ENCODE results near the gene TTC23L. TPM values are rescaled to one million over a fixed set of nuclear protein-coding genes. Genes with fewer than 3 reads are reported as not detected.
"Not testable (repeated sequence)": the region's sequence is repeated elsewhere in the genome, so short reads cannot be mapped to it uniquely, and the experiment has no call there.

Gene TTC23L
- total and polyA plus RNA-seq, 2 donors (not counting 1 experiment from before 2014, with no cell fraction given): 0.24 to 0.33 TPM

GRCh38 chr5:34916518-34916917 is 77.6 kb downstream of the TTC23L start:
- no peak for DNase-seq (ENCODE audit: low read depth in 2 of 2)
- H3K79me2 ChIP-seq (ENCODE audit: control insufficient read depth, insufficient read depth, low read length): peaks cover 65% of the 10 kb centered on the region
- H3K36me3 ChIP-seq (ENCODE audit: control insufficient read depth, insufficient read depth, low read length): peaks cover 5% of the 10 kb centered on the region
- peak overlapping the region; percentile 80 for H3K9ac ChIP-seq (ENCODE audit: insufficient read depth, low read length)
- no peaks in the 10 kb centered on the region for H3K9me3 ChIP-seq (ENCODE audit: control insufficient read depth, insufficient read depth, low read depth, low read length)
- TF ChIP-seq CTCF (conservative IDR thresholded peaks at IDR 0.05 in 1 of 2, IDR thresholded peaks at IDR 0.05 in 1 of 2; ENCODE audit: low read depth in 1 of 2, low read length in 2 of 2) (no peak), EZH2 (IDR thresholded peaks at IDR 0.05; ENCODE audit: low read length, missing control alignments) (no peak)
- peak overlapping the region; percentile 92 for H3K4me2 ChIP-seq (ENCODE audit: extremely low read depth, insufficient read depth, low read length)
- no peak overlapping the region for H2AFZ ChIP-seq (ENCODE audit: low read length)
- H3K27me3 ChIP-seq (ENCODE audit: control insufficient read depth, insufficient read depth, low read length): no peaks in the 10 kb centered on the region
- peak overlapping the region; percentile 75 for H3K27ac ChIP-seq (ENCODE audit: insufficient read depth, low read length)
- H4K20me1 ChIP-seq (ENCODE audit: control insufficient read depth, extremely low read depth, insufficient read depth, low read length): no peaks in the 10 kb centered on the region
- H3K4me1 ChIP-seq (ENCODE audit: control insufficient read depth, extremely low read depth, insufficient read depth, low read length): peaks cover 4% of the 10 kb centered on the region
- H3K4me3 ChIP-seq (replicated peaks in 1 of 4; ENCODE audit: control extremely low read depth in 1 of 4, insufficient read depth in 1 of 4, low read depth in 3 of 4, low read length in 4 of 4): peak overlapping the region; percentile 65 to 99 (median 95)

GRCh38 chr5:34918025-34918424 is 79.1 kb downstream of the TTC23L start:
- TF ChIP-seq CTCF (conservative IDR thresholded peaks at IDR 0.05 in 1 of 2, IDR thresholded peaks at IDR 0.05 in 1 of 2; ENCODE audit: low read depth in 1 of 2, low read length in 2 of 2): no peak
- no peak for TF ChIP-seq EZH2 (IDR thresholded peaks at IDR 0.05; ENCODE audit: low read length, missing control alignments)
- peak overlapping the region in 3 of 4 experiments; percentile 5 to 94 (median 23) for H3K4me3 ChIP-seq (replicated peaks in 1 of 4; ENCODE audit: control extremely low read depth in 1 of 4, insufficient read depth in 1 of 4, low read depth in 3 of 4, low read length in 4 of 4)
- no peak overlapping the region for H3K27ac ChIP-seq (ENCODE audit: insufficient read depth, low read length)
- no peak overlapping the region for H3K9ac ChIP-seq (ENCODE audit: insufficient read depth, low read length)
- H3K36me3 ChIP-seq (ENCODE audit: control insufficient read depth, insufficient read depth, low read length): peaks cover 2% of the 10 kb centered on the region
- H3K4me1 ChIP-seq (ENCODE audit: control insufficient read depth, extremely low read depth, insufficient read depth, low read length): peaks cover 7% of the 10 kb centered on the region
- H3K79me2 ChIP-seq (ENCODE audit: control insufficient read depth, insufficient read depth, low read length): peaks cover 59% of the 10 kb centered on the region
- peak overlapping the region; percentile 32 for H3K4me2 ChIP-seq (ENCODE audit: extremely low read depth, insufficient read depth, low read length)
- no peak overlapping the region for H2AFZ ChIP-seq (ENCODE audit: low read length)
- no peak for DNase-seq (ENCODE audit: low read depth in 2 of 2)
- H3K9me3 ChIP-seq (ENCODE audit: control insufficient read depth, insufficient read depth, low read depth, low read length): no peaks in the 10 kb centered on the region
- no peaks in the 10 kb centered on the region for H3K27me3 ChIP-seq (ENCODE audit: control insufficient read depth, insufficient read depth, low read length)
- H4K20me1 ChIP-seq (ENCODE audit: control insufficient read depth, extremely low read depth, insufficient read depth, low read length): no peaks in the 10 kb centered on the region

- Histone ChIP-seq H3K27me3 (ENCODE audit: control insufficient read depth, insufficient read depth, low read length) (no peaks in the 10 kb centered on the region), H3K4me3 (replicated peaks in 1 of 4; ENCODE audit: control extremely low read depth in 1 of 4, insufficient read depth in 1 of 4, low read depth in 3 of 4, low read length in 4 of 4) (no peak overlapping the region), H3K27ac (ENCODE audit: insufficient read depth, low read length) (no peak overlapping the region), H3K79me2 (ENCODE audit: control insufficient read depth, insufficient read depth, low read length) (peaks cover 52% of the 10 kb centered on the region), H3K4me1 (ENCODE audit: control insufficient read depth, extremely low read depth, insufficient read depth, low read length) (peaks cover 10% of the 10 kb centered on the region), H2AFZ (ENCODE audit: low read length) (no peak overlapping the region), H3K36me3 (ENCODE audit: control insufficient read depth, insufficient read depth, low read length) (peaks cover 4% of the 10 kb centered on the region), H4K20me1 (ENCODE audit: control insufficient read depth, extremely low read depth, insufficient read depth, low read length) (no peaks in the 10 kb centered on the region), H3K4me2 (ENCODE audit: extremely low read depth, insufficient read depth, low read length) (no peak overlapping the region), H3K9ac (ENCODE audit: insufficient read depth, low read length) (no peak overlapping the region), H3K9me3 (ENCODE audit: control insufficient read depth, insufficient read depth, low read depth, low read length) (no peaks in the 10 kb centered on the region)
- TF ChIP-seq EZH2 (IDR thresholded peaks at IDR 0.05; ENCODE audit: low read length, missing control alignments) (no peak), CTCF (conservative IDR thresholded peaks at IDR 0.05 in 1 of 2, IDR thresholded peaks at IDR 0.05 in 1 of 2; ENCODE audit: low read depth in 1 of 2, low read length in 2 of 2) (peak in 1 of 2 donors; percentile 12)
- no peak for DNase-seq (ENCODE audit: low read depth in 2 of 2)
These were observed 80.1 kb downstream of the TTC23L start for GRCh38 chr5:34919077-34919476.

- H3K4me2 ChIP-seq (ENCODE audit: extremely low read depth, insufficient read depth, low read length): peak overlapping the region; percentile 51
- H3K9ac ChIP-seq (ENCODE audit: insufficient read depth, low read length); H3K9me3 ChIP-seq (ENCODE audit: control insufficient read depth, insufficient read depth, low read depth, low read length): not testable (repeated sequence)
These were observed 84.3 kb downstream of the TTC23L start for GRCh38 chr5:34923256-34923655.

More at GRCh38 chr5:34923256-34923655, 84.3 kb downstream of the TTC23L start:
- Histone ChIP-seq H3K27ac (ENCODE audit: insufficient read depth, low read length) (peak overlapping the region; percentile 10), H3K36me3 (ENCODE audit: control insufficient read depth, insufficient read depth, low read length) (peaks cover 12% of the 10 kb centered on the region), H3K79me2 (ENCODE audit: control insufficient read depth, insufficient read depth, low read length) (peaks cover 20% of the 10 kb centered on the region)
- H2AFZ ChIP-seq (ENCODE audit: low read length); H3K4me1 ChIP-seq (ENCODE audit: control insufficient read depth, extremely low read depth, insufficient read depth, low read length); H4K20me1 ChIP-seq (ENCODE audit: control insufficient read depth, extremely low read depth, insufficient read depth, low read length); DNase-seq (ENCODE audit: low read depth in 2 of 2); H3K27me3 ChIP-seq (ENCODE audit: control insufficient read depth, insufficient read depth, low read length); H3K4me3 ChIP-seq (replicated peaks in 1 of 4; ENCODE audit: control extremely low read depth in 1 of 4, insufficient read depth in 1 of 4, low read depth in 3 of 4, low read length in 4 of 4): not testable (repeated sequence)
